GM19452 (cell line): ENCODE data around the gene POLD2.

ENCODE experiments used
- ATAC-seq: cut with Tn5 transposase; IDR thresholded peaks from one replicate; pipeline ENCODE4 v1.9.1; 2021; ENCODE audit not compliant: unreplicated experiment

Gene POLD2

GRCh38 chr7:44152971-44153947, 29.9 kb upstream of the POLD2 start:
- no peak for ATAC-seq

DNA sequence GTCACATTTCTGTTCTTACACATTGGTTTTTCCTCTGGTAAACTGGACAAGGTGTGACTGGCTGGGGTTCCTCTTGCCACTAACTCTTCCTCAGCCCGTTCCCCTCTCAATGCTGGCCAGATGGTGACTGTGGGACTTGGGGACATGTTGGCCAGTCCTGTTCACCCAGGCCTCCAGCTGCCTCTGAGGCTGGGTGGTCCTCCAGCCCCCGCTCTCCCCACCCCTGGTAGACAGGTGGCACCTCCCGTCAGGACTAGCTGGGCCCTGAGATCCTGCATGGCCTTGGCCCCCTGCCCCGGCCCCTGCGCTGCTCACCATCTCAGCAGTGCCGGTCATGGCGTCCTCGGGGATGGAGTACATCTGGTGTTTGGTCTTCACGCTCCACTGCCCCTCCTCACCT, 28.6 kb upstream of the POLD2 start:
- no peak for ATAC-seq

DNA sequence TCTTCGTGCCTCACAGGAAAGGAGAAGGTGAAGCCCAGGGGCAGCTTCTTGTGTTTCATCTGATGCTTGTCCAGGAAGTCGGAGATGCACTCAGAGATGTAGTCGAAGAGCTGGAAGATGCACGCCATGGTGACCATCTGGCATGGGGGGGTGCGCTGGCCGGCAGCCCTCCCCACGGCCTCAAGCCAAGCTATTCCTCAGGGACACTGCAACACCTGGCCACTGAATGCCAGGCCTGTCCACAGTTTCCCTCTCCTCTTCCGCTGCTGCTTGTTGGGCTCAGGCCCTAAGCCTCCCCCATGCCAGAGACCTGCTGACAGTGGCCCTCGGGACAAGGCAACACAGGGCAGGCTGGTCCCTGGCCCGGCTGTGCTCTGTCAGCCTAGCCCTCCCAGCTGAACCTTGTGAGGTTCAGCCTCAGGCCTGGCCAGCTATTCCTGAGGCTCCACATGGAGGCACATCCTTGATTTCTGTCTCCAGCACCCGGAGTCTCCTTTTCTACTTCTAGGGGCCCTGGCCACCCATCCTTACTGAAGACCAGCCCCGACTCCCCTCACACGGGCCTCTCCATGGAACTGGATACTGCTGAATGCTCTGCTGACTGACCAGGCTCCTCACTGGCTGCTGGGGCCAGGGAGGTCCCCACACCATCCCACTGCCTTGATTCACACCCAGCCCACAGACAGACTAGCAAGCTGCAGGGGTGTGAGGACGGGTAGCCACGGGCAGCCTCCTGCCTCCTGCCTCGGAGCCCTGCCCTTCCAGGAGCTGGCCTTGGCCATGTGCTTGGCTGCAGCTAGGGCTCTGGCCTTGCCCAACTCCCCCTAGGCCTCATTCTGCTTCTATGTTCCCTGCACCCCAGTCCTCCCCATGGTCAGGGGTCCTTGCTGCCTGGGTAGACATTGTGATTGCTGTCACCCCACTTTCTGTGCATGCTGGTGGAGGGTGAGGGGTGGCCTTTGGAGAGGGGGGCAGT, 27.9 kb upstream of the POLD2 start:
- no peak for ATAC-seq

DNA sequence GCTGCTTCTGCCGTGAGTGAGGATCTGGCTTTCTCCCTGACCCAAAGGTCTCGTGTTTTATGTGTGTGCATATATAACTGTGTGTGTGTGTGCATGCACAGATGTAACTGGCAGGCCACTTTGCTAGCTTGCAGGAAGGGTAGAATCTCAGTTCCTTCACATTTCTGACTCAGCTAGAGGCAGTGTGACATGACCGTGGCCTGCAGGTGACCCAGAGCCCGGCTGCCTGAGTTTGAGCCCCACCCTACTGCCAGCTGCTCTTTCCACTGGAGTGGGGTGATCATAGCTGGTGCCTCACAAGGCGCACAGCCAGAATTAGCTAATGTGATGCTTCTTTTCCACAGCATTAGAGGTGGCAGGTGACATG, 27.1 kb upstream of the POLD2 start:
- ATAC-seq: no peak

DNA sequence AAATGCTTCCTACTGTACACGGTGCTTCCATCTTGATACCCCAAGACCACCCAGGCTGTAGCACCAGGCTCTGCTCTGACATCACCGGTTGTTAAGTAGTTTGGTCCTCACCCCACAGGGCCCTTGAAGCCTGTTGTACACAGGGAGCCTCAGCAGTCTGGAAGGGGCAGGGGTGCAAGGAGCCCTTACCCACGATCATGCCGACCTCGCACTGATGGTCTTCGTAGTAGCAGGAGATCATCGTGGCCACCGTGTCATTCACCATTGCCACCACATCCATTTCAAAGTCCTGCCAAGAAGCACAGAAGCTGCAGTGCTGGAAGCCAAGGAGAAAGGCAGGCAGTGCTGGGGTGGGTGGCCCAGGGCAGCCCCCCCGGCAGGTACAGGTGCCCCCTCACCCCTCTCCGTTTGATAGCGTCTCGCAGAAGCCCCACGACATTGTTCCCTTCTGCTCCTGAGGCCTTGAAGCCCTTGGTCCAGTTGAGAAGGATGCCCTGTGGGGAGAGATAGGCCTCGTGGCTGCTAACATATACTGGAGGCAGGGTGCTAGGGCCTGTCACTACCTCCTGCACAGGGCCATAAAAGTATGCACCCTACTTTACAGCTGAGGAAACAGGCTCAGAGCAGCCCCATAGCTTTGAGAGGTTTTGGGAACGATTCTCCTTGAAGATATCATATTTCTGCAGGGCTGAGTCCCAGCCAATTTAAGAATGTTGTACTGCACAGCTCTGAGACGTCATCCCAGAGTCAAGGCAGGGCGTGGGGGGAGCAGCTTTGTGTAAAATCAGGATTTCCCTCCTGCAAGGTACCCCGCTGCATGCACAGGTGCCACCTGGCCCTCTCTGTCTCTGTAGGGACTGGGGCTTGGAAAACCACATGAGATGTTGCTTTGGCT, 26.5 kb upstream of the POLD2 start:
- ATAC-seq: no peak

DNA sequence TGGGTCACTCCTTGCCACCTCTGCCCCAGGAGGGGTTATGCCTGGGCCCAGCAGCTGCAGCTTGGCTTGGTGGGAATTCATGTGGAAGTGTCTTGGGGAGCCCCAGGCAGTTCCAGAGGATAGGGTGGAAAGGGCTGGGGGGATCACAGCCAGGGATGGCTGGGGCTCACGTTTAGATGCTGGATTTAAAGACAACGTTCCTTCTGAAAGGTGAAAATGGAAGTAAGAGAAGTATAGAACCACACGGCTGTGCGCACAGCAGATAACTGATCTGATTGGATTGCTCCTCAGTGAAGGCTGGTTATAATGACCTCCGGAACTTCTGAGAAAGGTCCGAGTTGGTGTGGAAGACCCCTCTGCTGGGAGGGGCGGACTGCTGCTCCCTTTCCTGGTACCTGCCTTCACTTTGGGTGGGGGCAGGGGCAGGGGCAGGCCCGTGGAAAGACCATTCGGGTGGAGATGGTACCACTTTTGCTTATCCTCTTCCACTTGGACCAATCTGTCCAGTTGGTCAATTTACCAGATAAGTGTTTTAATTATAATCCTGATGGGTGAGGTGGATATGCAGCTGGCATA, 25.7 kb upstream of the POLD2 start:
- no peak for ATAC-seq

DNA sequence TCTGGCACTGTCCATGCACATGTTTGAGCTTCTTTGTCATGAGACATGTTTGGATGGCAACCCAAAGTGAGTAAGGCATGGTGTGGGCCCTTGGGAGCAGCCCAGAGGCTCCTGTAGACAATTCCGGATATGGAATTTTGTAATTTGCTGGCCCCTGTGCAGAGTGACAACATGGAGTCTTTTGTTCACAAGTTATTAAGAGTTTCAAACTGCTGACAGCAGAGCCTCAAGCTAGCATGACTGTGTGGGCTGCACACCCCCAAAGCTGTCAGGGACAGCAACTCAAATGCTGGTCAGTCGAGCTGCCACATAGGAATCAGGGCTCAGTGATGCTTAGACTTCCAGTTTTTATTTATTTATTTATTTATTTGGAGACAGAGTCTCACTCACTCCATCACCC, 24.8 kb upstream of the POLD2 start:
- ATAC-seq: no peak

GRCh38 chr7:44147026-44147991, 24.0 kb upstream of the POLD2 start:
- no peak for ATAC-seq

DNA sequence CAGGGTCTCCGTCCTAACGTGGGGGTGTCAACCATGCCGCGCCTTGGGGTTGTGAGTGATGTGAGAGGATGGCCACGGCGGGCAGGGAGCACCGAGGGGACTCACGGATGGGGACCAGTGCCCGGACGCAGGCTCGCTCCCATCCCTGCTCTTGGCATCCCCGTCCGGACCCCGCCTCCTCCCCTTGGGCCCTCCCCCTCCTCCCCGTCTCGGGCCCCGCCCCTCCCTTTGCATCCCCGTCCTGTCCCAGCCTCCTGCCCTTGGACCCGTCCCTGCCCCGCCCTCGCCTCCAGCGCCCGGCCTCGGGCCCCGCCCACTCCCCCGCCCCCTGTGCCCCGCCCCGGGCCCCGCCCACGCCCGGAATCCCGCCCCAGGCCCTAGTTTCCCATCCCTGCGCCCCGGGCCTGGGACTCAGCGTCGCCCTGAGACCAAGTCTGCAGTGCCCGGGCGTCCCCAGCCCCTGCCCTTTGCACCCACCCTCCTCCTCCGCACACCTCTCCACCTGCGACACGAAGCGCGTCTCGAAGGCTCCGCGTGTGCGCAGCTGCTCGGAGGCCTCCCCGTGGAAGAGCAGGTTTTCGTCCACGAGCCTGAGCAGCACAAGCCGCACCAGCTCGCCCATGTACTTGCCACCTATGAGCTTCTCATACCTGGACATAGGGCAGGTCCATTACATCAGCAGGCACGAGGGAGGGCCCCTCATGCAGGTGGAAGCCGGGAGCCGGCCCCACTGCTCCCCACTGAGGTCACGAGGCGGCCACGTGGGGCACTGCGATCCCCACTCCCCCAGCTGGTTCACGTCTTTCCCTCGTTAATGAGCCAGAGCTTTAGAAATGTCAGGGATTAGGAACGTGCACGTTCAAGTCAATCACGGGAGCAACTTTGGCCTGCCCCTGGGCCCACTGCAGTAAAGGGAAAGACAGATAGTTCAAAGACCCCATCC, 22.9 kb upstream of the POLD2 start:
- no peak for ATAC-seq

DNA sequence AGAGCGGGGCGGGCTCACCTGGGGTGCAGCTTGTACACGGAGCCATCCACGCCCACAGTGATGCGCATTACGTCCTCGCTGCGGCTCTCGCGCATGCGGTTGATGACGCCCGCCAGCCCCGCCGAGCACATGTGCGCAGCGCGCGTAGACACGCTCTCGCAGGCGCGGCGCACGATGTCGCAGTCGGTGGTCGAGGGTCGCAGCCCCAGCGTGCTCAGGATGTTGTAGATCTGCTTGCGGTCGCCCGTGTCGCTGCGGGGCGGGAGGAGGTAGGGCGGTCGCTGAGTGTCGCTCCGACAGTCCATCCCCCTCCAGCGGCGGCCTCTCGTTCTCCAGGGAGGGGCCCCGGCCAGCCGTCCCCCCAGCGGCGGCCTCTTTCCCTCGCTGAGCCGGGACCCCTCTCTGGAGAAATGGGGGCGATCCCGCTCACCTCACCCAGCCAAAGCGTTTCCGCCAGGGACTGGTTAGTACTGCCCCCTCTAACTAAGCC, 22.2 kb upstream of the POLD2 start:
- no peak for ATAC-seq

DNA sequence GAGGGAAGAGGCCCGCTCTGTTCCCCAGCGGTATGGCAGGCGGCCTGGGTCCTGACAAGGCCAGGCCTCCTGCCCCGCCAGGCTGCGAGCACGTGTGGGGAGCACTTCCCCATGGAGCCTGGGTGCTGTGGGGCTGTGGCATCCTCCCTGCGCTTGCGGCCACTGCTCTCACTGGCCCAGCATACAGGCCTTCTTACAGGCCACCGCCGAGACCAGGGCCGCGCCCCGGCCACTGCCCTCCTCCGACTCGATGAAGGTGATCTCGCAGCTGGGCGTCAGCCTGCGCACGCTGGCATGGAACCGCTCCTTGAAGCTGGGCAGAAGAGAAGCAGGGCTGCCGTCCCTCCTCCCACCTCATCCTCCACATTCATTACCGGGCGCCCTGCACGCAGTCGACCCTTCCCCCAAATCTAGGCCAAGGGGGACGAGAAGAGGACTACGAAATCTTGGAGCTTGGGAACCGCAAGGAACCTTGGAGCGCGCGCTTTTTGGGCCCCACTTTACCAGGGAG, 21.7 kb upstream of the POLD2 start:
- no peak for ATAC-seq

- no peak for ATAC-seq
These were observed 21.1 kb upstream of the POLD2 start for GRCh38 chr7:44144426-44144967.

GRCh38 chr7:44143646-44144250, 20.4 kb upstream of the POLD2 start:
- ATAC-seq: no peak

DNA sequence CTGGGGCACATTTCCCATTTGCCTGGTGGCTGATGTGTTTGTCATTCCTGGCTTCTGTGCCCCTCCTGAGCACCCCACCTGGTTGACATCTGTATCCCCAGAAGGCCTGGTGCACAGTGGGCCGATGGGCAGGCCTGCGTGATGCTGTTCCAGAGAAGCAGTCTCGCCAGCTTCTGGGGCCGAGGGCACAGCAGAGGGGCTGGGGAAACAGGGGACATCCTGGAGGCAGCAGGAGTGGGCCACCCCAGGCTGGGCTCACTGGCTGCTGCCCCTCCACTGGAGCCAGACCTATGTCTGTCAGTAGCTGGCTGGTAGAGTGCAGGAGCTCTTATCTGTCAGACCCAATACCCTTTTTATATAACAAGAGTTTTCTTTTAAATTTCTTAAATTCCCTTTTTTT, 18.7 kb upstream of the POLD2 start:
- no peak for ATAC-seq

- no peak for ATAC-seq
These were observed 18.0 kb upstream of the POLD2 start, which contains the start of gene MYL7 for GRCh38 chr7:44141221-44141850. Gene MYL7, minus strand, starts transcription at chr7:44141332. Its CDS starts 27 bp downstream, at chr7:44141305.

DNA sequence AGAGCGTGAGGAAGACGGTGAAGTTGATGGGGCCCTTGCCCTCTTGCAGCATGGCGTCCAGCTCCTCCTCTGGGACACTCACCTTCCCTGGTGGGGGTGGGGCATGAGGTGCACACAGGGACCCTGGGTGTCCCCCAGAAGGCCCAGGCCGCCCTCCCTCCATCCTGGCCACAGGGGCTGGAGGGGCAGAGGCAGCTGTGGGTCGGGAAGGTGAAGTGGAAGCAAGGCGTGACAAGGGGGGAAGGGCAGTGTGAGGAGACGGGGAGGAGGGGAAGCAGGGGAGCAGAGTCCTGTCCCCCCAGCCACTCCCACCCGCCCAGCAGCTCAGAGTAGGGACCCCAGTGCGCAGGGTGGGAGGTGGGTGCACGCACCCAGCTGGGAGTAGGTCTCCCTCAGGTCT, 17.0 kb upstream of the POLD2 start:
- ATAC-seq: no peak
